Suprapubic skin (tissue), 4 donors: ENCODE data around the gene NKAIN4.

Experiments
- EP300 ChIP-seq: sonication (generic); formaldehyde crosslinking; IDR thresholded peaks from one replicate; pipeline ENCODE4 v1.6.1; 2017; ENCODE audit warnings: antibody characterized with exemption
- POLR2A ChIP-seq, 2 donors: fragments of 450-650 bp; IDR thresholded peaks; one replicate each; pipeline ENCODE4 v1.6.1; 2017; ENCODE audit warnings: antibody characterized with exemption in 2 of 2, mild to moderate bottlenecking in 2 of 2, moderate library complexity in 2 of 2
- POLR2AphosphoS5 ChIP-seq, 3 donors: sonication (generic); formaldehyde crosslinking; IDR thresholded peaks; one replicate each; pipeline ENCODE4 v1.6.1; 2017; ENCODE audit warnings: antibody characterized with exemption in 3 of 3
- TF ChIP-seq, protein P1 (sequence below), 2 donors: fragments of 200-600 bp in 1 of 2; fragments of 450-650 bp in 1 of 2; sonication (generic) in 1 of 2; IDR thresholded peaks; one replicate each; pipeline ENCODE4 v1.5.1; 2016 to 2019; ENCODE audit warnings: antibody characterized with exemption in 2 of 2, mild to moderate bottlenecking in 1 of 2, moderate library complexity in 1 of 2

DNA sequence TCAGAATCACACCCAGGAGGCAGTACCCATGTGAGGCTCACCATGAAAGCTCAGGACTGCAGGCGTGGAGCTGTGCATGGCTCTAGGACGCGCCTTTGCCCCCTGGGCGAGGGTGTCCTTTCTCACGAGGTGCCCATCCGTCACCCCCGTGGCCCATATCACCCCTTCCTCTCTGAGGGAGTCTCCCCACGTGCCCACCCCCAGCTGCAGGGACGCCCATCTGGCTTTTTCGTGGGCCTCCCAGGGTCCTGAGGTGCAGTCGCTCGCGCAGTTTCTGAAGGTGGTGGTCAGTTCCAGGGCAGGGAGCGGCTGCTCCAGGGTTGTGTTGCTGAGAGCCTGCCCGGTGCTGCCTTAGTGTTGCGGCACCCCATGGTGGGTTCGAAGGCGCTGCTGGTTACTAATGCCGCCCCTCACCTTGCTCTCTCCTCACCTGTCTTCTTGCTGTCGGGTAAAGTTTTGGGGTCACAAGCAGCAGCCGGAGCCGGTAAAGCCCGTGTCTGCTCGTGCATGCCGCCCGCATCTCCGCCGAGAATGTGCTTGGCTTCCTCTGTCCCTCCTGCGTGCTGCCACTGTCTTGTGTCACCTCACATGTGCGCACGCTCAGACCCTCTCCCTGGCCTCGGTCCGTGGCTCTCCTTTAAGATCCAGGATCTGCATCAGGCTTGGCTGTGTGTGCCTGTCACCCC lies 29.3 kb upstream of the NKAIN4 start:
- TF ChIP-seq, protein P1, sequence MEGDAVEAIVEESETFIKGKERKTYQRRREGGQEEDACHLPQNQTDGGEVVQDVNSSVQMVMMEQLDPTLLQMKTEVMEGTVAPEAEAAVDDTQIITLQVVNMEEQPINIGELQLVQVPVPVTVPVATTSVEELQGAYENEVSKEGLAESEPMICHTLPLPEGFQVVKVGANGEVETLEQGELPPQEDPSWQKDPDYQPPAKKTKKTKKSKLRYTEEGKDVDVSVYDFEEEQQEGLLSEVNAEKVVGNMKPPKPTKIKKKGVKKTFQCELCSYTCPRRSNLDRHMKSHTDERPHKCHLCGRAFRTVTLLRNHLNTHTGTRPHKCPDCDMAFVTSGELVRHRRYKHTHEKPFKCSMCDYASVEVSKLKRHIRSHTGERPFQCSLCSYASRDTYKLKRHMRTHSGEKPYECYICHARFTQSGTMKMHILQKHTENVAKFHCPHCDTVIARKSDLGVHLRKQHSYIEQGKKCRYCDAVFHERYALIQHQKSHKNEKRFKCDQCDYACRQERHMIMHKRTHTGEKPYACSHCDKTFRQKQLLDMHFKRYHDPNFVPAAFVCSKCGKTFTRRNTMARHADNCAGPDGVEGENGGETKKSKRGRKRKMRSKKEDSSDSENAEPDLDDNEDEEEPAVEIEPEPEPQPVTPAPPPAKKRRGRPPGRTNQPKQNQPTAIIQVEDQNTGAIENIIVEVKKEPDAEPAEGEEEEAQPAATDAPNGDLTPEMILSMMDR (IDR thresholded peaks at IDR 0.05): no peak
- no peak for TF ChIP-seq POLR2AphosphoS5 (IDR thresholded peaks at IDR 0.05)
- no peak for TF ChIP-seq POLR2A (IDR thresholded peaks at IDR 0.05)
- TF ChIP-seq EP300: no peak
